Embryonic facial prominence (tissue), 1 donor: ENCODE data around the gene KRTAP4-11.
"Not testable (repeated sequence)": the region's sequence is repeated elsewhere in the genome, so short reads cannot be mapped to it uniquely, and the experiment has no call there.

Experiments
- DNase-seq: peaks from one replicate; pipeline ENCODE4 v3.0.0-alpha.2; 2016; ENCODE audit errors: extremely low spot score

KRTAP4-11 gene

DNA sequence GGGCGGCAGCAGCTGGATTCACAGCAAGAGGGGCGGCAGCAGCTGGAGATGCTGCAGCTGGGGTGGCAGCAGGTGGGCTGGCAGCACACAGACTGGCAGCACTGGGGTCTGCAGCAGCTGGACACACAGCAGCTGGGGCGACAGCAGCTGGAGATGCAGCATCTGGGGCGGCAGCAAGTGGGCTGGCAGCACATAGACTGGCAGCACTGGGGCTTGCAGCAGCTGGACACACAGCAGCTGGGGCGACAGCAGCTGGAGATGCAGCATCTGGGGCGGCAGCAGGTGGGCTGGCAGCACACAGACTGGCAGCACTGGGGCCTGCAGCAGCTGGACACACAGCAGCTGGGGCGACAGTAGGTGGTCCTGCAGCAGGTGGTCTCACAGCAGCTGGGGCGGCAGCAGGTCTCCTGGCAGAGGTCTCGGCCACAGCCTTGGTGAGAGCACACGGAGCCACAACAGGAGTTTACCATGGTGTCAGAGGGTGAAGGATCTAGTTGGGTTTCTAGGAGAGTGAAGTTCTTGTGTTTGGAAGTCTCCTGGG, at the start of gene KRTAP4-11:
TSS of gene KRTAP4-11 (minus strand) at position 528 of the 541 bp plus-strand sequence. CDS start at position 470, 58 bp downstream.
- not testable (repeated sequence) for DNase-seq

DNA sequence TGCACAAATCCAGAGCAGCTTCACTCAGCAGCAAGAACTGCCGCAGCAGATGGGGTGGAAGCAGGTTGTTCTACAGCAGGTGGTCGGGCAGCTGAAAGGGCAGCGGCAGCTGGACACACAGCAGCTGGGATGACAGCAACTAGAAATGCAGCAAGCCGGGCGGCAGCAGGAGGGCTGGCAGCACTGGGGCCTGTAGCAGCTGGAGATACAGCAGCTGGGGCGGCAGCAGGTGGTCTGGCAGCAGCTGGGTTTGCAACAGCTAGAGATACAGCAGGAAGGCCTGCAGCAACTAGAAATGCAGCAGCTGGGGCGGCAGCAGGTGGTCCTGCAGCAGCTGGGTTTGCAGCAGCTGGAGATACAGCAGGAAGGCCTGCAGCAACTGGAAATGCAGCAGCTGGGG, 49.4 kb upstream of the KRTAP4-11 start:
- no peak for DNase-seq

GRCh38 chr17:41163828-41164227, 45.7 kb upstream of the KRTAP4-11 start:
- no peak for DNase-seq

GRCh38 chr17:41160648-41161047, 42.5 kb upstream of the KRTAP4-11 start, which contains the start of gene KRTAP4-4:
Gene KRTAP4-4, minus strand, starts transcription at chr17:41160748. Its CDS starts 57 bp downstream, at chr17:41160691.
- DNase-seq, result no peak

DNA sequence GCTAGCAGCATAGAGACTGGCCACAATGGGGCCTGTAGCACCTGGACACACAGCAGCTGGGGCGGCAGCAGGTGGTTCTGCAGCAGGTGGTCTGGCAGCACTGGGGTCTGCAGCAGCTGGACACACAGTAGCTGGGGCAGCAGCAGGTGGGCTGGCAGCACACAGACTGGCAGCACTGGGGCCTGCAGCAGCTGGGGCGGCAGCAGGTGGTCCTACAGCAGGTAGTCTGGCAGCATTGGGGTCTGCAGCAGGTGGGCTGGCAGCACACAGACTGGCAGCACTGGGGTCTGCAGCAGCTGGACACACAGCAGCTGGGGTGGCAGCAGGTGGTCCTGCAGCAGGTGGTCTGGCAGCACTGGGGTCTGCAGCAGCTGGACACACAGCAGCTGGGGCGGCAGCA, 42.0 kb upstream of the KRTAP4-11 start:
- not testable (repeated sequence) for DNase-seq

- no peak for DNase-seq
Observed at GRCh38 chr17:41153856-41154255, 35.7 kb upstream of the KRTAP4-11 start.

DNA sequence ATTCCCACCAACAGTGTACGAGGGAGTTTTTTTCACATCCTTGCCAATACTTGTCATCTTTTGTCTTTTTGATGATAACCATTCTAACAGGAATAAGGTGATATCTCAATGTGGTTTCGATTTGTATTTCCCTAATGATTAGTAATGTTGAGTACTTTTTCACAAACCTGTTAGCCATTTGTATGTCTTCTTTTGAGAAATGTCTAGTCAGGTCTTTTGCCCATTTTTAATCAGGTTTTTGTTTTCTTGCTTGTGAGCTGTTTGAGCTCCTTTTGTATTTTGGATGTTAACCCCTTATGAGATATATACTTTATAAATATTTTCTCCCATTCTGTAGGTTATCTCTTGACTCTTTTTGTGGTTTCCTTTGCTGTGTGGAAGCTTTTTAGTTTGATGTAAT, 33.4 kb upstream of the KRTAP4-11 start:
- no peak for DNase-seq

DNA sequence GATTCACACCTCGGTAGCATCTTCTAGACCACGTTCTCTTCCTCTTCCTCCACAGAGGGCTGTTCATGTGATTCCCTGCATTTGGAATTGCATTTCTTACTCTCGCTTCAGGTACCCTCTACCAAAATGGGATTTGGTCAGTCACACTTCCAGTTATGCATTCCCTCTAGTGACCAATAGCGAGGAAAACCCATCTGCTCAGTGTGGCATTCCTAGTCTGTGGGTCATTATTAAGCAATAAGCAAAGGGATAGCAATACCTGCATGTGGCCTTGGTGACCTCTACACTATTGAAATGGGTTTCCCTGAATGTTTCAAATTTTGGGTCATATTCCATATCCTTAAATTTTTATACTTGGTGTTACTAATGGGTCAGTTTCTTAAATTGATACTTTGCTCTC, 31.9 kb upstream of the KRTAP4-11 start:
- DNase-seq, result no peak

DNA sequence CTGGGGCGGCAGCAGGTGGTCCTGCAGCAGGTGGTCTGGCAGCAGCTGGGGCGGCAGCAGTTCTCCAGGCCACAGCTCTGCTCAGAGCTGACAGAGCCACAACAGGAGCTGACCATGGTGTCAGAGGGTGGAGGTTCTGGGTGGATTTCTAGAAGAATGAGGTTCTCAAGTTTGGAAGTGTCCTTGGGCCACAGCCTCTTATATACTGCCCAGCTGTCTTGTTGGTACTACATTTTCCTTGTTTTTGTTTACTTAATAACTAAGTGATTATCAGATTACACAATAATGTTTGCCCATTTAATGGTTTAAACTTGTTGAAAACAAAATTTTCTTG, 31.4 kb upstream of the KRTAP4-11 start, which contains the start of gene KRTAP4-5:
TSS of gene KRTAP4-5 (minus strand) at position 174 of the 334 bp plus-strand sequence. CDS start at position 116, 58 bp downstream.
- no peak for DNase-seq

DNA sequence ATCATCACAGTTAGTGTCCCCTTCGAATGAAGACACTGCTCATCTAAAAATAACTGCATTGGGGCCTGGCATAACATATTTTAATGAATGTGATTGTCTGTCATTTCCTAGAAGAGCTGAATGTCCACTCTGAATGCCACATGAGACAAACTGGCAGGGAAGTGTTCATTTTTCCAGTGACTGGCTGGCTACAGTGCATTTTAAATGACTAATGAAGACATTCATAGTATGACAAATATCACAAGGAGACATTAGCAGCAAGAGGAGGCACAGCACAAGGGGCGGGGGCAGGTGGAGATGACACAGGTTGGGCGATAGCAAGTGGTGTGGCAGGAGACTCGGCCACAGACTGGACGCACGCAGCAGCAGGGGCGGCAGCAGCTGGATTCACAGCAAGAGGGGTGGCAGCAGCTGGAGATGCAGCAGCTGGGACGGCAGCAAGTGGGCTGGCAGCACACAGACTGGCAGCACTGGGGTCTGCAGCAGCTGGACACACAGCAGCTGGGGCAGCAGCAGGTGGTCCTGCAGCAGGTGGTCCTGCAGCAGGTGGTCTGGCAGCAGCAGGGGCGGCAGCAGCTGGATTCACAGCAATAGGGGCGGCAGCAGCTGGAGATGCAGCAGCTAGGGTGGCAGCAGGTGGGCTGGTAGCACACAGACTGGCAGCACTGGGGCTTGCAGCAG, 30.9 kb upstream of the KRTAP4-11 start:
- not testable (repeated sequence) for DNase-seq

DNA sequence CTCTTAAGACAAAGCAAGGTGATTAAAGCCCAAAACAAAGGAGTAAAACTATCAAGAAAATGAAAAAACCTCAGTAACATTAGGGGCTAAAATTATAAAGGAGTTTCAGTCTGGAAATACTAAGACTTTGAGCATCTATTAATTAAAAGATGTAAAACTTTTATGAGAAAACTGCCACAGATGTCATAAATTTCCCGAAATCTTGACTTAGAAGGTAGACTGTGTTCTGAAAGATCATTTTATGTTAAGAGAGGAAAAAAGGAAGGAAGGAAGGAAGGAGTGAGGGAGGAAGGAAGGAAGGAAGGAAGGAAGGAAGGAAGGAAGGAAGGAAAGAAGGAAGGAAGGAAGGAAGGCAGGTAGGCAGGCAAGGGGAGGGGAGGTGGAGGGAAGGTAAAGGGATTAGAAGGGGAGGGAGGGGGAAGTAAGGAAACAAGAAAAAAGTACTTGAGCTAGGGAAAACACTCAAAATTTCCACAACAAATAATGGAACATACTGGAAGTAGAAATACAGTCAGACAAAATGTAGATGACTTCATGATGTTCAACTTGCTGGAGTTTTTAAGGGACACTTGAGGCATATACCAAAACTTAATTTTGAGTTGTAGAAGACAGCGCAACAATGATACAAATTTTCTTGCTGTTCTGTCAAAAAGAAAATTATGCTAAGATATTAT, 29.5 kb upstream of the KRTAP4-11 start:
- DNase-seq, result no peak

GRCh38 chr17:41145261-41145660, 27.1 kb upstream of the KRTAP4-11 start:
- no peak for DNase-seq

- no peak for DNase-seq
Observed at GRCh38 chr17:41144846-41145245, 26.7 kb upstream of the KRTAP4-11 start.

DNA sequence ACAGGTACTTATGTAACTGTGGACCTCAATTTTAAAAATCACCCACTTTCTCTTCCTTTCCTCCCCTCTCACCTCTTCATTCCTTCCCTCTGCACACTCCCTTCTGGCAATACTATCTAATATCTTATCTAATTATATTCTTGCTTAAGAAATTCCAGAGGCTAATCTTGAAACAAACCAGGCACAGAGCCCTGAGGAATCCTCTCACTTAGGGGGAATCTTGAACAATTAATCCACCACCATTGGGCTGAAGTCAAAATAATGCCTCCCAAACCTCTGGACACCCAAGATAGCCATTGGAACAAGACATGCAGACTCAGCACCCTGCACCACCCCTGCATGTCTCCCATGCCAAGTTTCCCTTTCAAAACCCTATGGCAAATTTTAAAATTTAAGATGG, 23.2 kb upstream of the KRTAP4-11 start:
- DNase-seq, result no peak

GRCh38 chr17:41140360-41141131, 22.4 kb upstream of the KRTAP4-11 start, which contains the start of gene KRTAP4-6:
Gene KRTAP4-6, minus strand, starts transcription at chr17:41140544. Its CDS starts 57 bp downstream, at chr17:41140487.
- DNase-seq, result no peak

DNA sequence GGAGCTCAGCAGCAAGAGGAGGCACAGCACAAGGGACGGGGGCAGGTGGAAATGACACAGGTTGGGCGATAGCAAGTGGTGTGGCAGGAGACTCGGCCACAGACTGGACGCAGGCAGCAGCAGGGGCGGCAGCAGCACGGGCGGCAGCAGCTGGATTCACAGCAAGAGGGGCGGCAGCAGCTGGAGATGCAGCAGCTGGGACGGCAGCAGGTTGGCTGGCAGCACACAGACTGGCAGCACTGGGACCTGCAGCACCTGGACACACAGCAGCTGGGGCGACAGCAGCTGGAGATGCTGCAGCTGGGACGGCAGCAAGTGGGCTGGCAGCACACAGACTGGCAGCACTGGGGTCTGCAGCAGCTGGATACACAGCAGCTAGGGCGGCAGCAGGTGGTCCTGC, 21.7 kb upstream of the KRTAP4-11 start:
- not testable (repeated sequence) for DNase-seq

- DNase-seq, result no peak
Observed at GRCh38 chr17:41133880-41134735, 15.9 kb upstream of the KRTAP4-11 start.

- DNase-seq, result no peak
Observed at GRCh38 chr17:41131979-41132378, 13.8 kb upstream of the KRTAP4-11 start.

- no peak for DNase-seq
Observed at GRCh38 chr17:41127371-41127770, 9.2 kb upstream of the KRTAP4-11 start.

DNA sequence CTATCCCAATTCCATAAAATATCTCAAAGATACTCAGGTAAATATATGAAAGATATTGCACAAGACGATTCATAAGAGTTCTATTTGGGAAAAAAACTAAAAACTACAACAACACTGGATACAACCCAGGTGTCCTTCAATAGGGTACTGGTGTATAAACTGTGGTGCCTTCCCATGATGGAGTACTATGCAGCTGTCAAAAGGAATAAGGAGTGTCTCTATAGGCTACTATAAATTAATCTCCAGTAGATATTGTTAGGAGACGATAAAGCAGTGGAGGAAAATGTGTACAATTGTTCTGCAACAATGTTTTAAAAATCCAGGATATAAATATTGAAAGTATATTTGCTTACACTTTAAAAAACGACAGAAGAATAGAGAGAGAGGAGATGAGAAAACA, 8.2 kb upstream of the KRTAP4-11 start:
- no peak for DNase-seq

DNA sequence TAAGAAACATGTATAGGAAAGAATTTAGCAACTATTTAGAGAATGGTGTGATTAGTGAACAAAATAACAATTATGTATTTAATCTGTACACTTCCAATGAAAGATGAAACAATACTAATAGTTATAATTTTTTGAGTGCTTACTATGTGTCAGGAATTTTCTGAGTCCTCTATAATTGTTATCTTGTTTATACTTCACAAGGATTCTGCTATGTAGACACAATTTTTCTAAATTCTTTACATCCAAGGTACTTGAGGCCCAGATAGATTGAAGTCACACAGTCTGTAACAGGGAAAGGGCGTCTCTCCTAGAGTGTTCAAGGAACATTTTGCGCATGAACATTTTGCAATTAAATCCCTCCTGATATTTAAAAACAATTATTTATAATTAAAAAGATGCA, 6.9 kb upstream of the KRTAP4-11 start:
- DNase-seq, result no peak
